GM12864 (cell line): ENCODE measurements around the gene FBXL4.
"Not testable (repeated sequence)": the region's sequence is repeated elsewhere in the genome, so short reads cannot be mapped to it uniquely, and the experiment has no call there.

Source experiments
- DNase-seq: peaks from one replicate; pipeline ENCODE4 v3.0.0-alpha.2; 2011; ENCODE audit warnings: low read depth
- H3K4me3 ChIP-seq: 2 replicates; pipeline ENCODE4 v1.5.1; 2011; ENCODE audit warnings: mild to moderate bottlenecking, low read depth, low read length, control low read depth
- TF ChIP-seq, protein P1 (sequence below): IDR thresholded peaks from 2 replicates; pipeline ENCODE4 v1.5.1; 2011; ENCODE audit warnings: low read depth, mild to moderate bottlenecking, moderate library complexity, low read length, control low read depth, inconsistent platforms; ENCODE audit errors: missing control alignments

The FBXL4 gene

DNA sequence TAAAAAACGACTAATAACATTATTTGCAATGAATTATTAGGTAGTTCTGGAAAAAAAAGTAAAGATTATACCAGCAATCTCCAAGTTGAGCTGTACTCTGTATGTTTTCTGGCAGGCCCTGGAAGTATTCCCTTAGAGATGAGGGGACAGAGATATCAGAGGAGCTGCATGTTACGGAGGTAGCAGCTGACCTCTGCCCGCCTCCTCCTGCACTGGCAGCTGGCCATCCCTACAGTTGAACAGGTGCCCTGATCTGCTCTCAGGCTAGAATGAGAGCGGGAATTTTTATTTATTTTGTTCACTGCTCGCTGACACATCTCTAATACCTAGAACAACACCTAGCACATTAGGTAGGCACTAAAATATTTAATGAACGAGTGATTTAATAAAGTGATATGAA lies 23.1 kb downstream of the FBXL4 start:
- no peak overlapping the region for H3K4me3 ChIP-seq
- TF ChIP-seq, protein P1, sequence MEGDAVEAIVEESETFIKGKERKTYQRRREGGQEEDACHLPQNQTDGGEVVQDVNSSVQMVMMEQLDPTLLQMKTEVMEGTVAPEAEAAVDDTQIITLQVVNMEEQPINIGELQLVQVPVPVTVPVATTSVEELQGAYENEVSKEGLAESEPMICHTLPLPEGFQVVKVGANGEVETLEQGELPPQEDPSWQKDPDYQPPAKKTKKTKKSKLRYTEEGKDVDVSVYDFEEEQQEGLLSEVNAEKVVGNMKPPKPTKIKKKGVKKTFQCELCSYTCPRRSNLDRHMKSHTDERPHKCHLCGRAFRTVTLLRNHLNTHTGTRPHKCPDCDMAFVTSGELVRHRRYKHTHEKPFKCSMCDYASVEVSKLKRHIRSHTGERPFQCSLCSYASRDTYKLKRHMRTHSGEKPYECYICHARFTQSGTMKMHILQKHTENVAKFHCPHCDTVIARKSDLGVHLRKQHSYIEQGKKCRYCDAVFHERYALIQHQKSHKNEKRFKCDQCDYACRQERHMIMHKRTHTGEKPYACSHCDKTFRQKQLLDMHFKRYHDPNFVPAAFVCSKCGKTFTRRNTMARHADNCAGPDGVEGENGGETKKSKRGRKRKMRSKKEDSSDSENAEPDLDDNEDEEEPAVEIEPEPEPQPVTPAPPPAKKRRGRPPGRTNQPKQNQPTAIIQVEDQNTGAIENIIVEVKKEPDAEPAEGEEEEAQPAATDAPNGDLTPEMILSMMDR = no peak
- no peak for DNase-seq

GRCh38 chr6:98920904-98921431 lies 26.8 kb downstream of the FBXL4 start:
- H3K4me3 ChIP-seq = no peak overlapping the region
- DNase-seq = no peak
- TF ChIP-seq, protein P1 = no peak

DNA sequence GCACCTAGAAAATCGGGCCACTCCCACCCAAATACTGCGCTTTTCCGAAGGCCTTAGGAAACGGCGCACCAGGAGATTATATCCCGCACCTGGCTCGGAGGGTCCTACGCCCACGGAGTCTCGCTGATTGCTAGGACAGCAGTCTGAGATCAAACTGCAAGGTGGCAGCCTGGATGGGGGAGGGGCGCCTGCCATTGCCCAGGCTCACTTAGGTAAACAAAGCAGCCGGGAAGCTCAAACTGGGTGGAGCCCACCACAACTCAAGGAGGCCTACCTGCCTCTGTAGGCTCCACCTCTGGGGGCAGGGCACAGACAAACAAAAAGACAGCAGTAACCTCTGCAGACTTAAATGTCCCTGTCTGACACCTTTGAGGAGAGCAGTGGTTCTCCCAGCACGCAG lies 36.8 kb downstream of the FBXL4 start:
- H3K4me3 ChIP-seq, DNase-seq: not testable (repeated sequence)

GRCh38 chr6:98909236-98909635 lies 38.5 kb downstream of the FBXL4 start:
- no peak for DNase-seq
- H3K4me3 ChIP-seq = no peak overlapping the region
- TF ChIP-seq, protein P1 = no peak

- H3K4me3 ChIP-seq, DNase-seq: not testable (repeated sequence)
Measured at GRCh38 chr6:98906342-98906741, 41.4 kb downstream of the FBXL4 start.

DNA sequence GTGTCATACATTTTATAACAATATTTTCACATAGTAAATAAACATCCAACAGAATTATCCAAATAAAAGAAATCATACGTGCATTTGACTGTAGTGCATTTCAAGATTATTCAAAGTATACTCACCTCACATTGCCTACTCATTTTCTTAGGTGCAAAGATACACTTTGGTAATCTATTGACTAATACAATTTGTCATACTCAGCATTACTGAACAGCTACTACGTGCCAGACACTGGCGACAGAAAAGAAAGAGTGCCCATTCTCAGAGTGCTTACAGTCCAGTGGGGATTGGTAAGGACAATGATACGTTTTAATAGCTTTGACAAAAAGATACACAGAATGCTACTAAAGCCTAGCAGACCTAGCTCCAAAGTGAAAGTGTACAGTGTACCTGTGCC lies 42.0 kb downstream of the FBXL4 start:
- TF ChIP-seq, protein P1 = no peak
- no peak for DNase-seq
- no peak overlapping the region for H3K4me3 ChIP-seq

DNA sequence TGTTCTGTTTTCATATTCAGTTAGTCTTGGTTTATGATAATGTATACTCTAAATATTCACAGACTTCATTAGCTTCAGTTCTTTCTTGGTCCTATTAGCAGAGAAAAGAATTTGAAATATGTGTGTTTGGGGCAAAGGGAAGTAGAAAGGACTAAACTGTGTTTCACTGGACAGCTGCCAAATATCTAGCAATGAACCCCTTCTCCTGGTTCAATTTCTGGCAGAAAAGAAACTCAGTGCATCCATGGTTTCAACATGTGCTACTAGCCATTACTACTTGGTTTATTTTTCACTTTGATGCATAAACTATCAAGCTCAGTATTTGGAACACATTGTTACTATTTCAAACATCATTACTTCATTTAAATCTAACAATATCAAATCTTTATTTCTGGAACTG lies 43.6 kb downstream of the FBXL4 start:
- TF ChIP-seq, protein P1 = no peak
- H3K4me3 ChIP-seq = no peak overlapping the region
- DNase-seq = no peak

GRCh38 chr6:98900706-98901105 lies 47.0 kb downstream of the FBXL4 start:
- TF ChIP-seq, protein P1 = no peak
- no peak overlapping the region for H3K4me3 ChIP-seq
- DNase-seq = no peak
